Chondrocyte (in vitro differentiated cells): ENCODE results near the gene TFCP2. TPM values are rescaled to one million over a fixed set of nuclear protein-coding genes. Genes with fewer than 3 reads are reported as not detected.
A peak's percentile ranks its signal among the peaks of the same experiment; 100 is the strongest.

ENCODE experiments used
- DNase-seq: peaks from one replicate; pipeline ENCODE4 v3.0.0; 2021; ENCODE audit warnings: mixed read lengths, low spot score
- H3K27ac Mint-ChIP-seq: one replicate; pipeline ENCODE4 v1.8.0; 2021; ENCODE audit warnings: mild to moderate bottlenecking, moderate library complexity, mixed read lengths; ENCODE audit not compliant: unreplicated experiment
- H3K27me3 Mint-ChIP-seq: 2 replicates; pipeline ENCODE4 v1.8.0; 2021; ENCODE audit warnings: low read depth, mixed read lengths
- H3K36me3 Mint-ChIP-seq: 2 replicates; pipeline ENCODE4 v1.8.0; 2021; ENCODE audit warnings: low read depth, mixed read lengths
- H3K4me1 Mint-ChIP-seq: 2 replicates; pipeline ENCODE4 v1.8.0; 2021; ENCODE audit warnings: low read depth, mild to moderate bottlenecking, mixed read lengths
- H3K4me3 Mint-ChIP-seq: one replicate; pipeline ENCODE4 v1.8.0; 2021; ENCODE audit warnings: mild to moderate bottlenecking, moderate library complexity, mixed read lengths; ENCODE audit not compliant: unreplicated experiment
- H3K9me3 Mint-ChIP-seq: 2 replicates; pipeline ENCODE4 v1.8.0; 2021; ENCODE audit warnings: low read depth, mixed read lengths
- CTCF ChIP-seq: fragments of 200-600 bp; sonication (generic); IDR thresholded peaks from 2 replicates; pipeline ENCODE4 v1.5.0; 2021; ENCODE audit warnings: antibody characterized with exemption, mild to moderate bottlenecking, moderate library complexity
- total RNA-seq: library from RNA; stranded (reverse); gene quantifications from 3 replicates; pipeline ENCODE4 v1.2.1, GENCODE V29; 2021

The TFCP2 gene
- total RNA-seq, 1 donor from 2014 or later, result 20.8 TPM

GRCh38 chr12:51188359-51189051 is 15.6 kb upstream of the TFCP2 start:
- TF ChIP-seq CTCF, result no peak
- peaks cover 4% of the 10 kb centered on the region for H3K4me1 Mint-ChIP-seq
- no peak for DNase-seq
- H3K9me3 Mint-ChIP-seq, result no peaks in the 10 kb centered on the region
- H3K27ac Mint-ChIP-seq, result no peak overlapping the region
- H3K27me3 Mint-ChIP-seq, result no peaks in the 10 kb centered on the region
- H3K4me3 Mint-ChIP-seq, result no peak overlapping the region
- H3K36me3 Mint-ChIP-seq, result no peaks in the 10 kb centered on the region

DNA sequence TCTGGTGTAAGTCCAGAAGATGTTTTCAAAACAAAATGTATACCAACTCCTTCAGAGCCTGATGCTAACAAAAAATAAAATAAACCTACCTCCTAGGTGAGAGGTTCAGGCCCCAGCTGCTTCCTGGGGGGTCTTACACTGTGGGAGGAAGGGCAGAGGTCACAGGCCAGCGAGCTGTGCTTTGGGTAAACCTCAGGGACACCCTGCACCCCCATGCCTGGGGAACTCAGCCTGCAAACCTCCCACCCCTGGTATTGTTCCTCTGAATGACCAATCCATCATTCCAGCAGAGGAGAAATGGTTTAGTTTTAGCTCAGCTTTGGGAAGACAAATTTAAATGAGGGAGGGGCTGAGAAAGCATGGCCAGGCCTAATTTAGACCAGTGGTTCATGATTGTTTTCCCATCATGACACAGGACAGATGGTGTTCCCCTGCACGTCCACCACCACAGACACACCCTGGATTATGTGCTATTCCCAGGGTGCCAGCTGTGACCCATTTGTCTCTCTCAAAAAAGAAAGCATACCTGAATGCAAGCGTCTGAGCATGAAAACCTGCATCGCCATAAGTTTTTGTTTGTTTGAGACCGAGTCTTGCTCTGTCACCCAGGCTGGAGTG is 14.5 kb upstream of the TFCP2 start:
- Mint-ChIP-seq H3K4me3 (no peak overlapping the region), H3K9me3 (no peaks in the 10 kb centered on the region), H3K4me1 (peaks cover 4% of the 10 kb centered on the region), H3K27me3 (no peaks in the 10 kb centered on the region), H3K27ac (no peak overlapping the region), H3K36me3 (no peaks in the 10 kb centered on the region)
- no peak for TF ChIP-seq CTCF
- DNase-seq, result no peak

DNA sequence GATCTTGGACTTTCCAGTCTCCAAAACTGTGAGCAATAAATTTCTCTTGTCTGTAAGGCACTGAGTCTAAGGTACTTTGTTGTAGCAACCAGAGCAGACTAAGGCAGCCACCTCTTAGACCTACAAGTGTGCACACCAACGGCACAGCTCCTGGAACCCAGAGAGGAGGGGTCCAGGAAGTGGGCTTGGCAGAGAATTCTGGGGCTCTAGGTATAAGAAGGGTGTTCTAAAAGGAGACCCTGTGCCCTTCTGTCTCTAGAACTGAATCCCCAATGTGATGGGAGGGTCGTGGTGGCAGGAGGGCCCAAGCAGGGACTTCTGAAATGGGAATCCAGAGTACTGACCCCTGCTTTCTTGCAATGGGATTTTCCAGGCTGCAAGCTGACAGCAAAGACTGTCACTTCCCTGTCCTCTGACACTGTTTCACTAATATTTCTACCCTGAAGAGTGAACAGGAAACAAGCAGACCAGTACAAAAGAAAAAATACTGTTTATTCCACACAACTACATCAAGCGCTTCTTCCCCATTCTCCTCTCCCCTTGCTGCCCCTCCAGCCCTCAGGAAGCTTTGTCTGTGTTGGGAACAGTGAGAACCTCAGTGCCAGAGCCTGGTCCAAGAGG is 13.6 kb upstream of the TFCP2 start:
- no peaks in the 10 kb centered on the region for H3K36me3 Mint-ChIP-seq
- H3K4me1 Mint-ChIP-seq, result peaks cover 5% of the 10 kb centered on the region

GRCh38 chr12:51185171-51185717 is 12.3 kb upstream of the TFCP2 start:
- H3K4me1 Mint-ChIP-seq, result peaks cover 8% of the 10 kb centered on the region
- no peaks in the 10 kb centered on the region for H3K27me3 Mint-ChIP-seq
- H3K36me3 Mint-ChIP-seq, result no peaks in the 10 kb centered on the region
- no peak overlapping the region for H3K4me3 Mint-ChIP-seq
- no peak overlapping the region for H3K27ac Mint-ChIP-seq
- no peaks in the 10 kb centered on the region for H3K9me3 Mint-ChIP-seq
- TF ChIP-seq CTCF, result no peak
- DNase-seq, result peak; percentile 14

More for the DNA sequence above, 13.6 kb upstream of the TFCP2 start:
- TF ChIP-seq CTCF, result no peak
- no peak for DNase-seq
- no peak overlapping the region for H3K4me3 Mint-ChIP-seq
- H3K27me3 Mint-ChIP-seq, result no peaks in the 10 kb centered on the region
- H3K27ac Mint-ChIP-seq, result no peak overlapping the region
- no peaks in the 10 kb centered on the region for H3K9me3 Mint-ChIP-seq

GRCh38 chr12:51183816-51184215 is 10.9 kb upstream of the TFCP2 start:
- Mint-ChIP-seq H3K9me3 (no peaks in the 10 kb centered on the region), H3K4me3 (no peak overlapping the region), H3K27ac (peak overlapping the region; percentile 5)

More at GRCh38 chr12:51183816-51184215, 10.9 kb upstream of the TFCP2 start:
- Mint-ChIP-seq H3K27me3 (no peaks in the 10 kb centered on the region), H3K36me3 (no peaks in the 10 kb centered on the region), H3K4me1 (peaks cover 8% of the 10 kb centered on the region)
- peak; percentile 11 for DNase-seq
- TF ChIP-seq CTCF, result no peak
